Fibroblast of lung (primary cell): ENCODE data around the gene SYVN1. TPM values are rescaled to one million over a fixed set of nuclear protein-coding genes. Genes with fewer than 3 reads are reported as not detected.

ENCODE experiments used
- DNase-seq, 2 donors: peaks; one replicate each; pipeline versions ENCODE4 v3.0.0 to v3.0.0-alpha.2; 2010; ENCODE audit warnings: low read depth in 2 of 2
- H2AFZ ChIP-seq: 2 replicates; pipeline ENCODE4 v1.5.1; 2012; ENCODE audit warnings: low read length, control low read depth, inconsistent platforms
- H3K27ac ChIP-seq: 2 replicates; pipeline ENCODE4 v1.5.1; 2011; ENCODE audit warnings: low read length, control low read depth; ENCODE audit not compliant: insufficient read depth
- H3K27me3 ChIP-seq: 2 replicates; pipeline ENCODE4 v1.5.1; 2011; ENCODE audit warnings: mild to moderate bottlenecking, low read length; ENCODE audit not compliant: control insufficient read depth, insufficient read depth
- H3K36me3 ChIP-seq: 2 replicates; pipeline ENCODE4 v1.5.1; 2011; ENCODE audit warnings: low read length; ENCODE audit not compliant: control insufficient read depth, insufficient read depth
- H3K4me1 ChIP-seq: 2 replicates; pipeline ENCODE4 v1.5.1; 2011; ENCODE audit warnings: low read length; ENCODE audit not compliant: control insufficient read depth, insufficient read depth; ENCODE audit errors: extremely low read depth
- H3K4me2 ChIP-seq: 2 replicates; pipeline ENCODE4 v1.5.1; 2011; ENCODE audit warnings: low read length, control low read depth; ENCODE audit not compliant: insufficient read depth; ENCODE audit errors: extremely low read depth
- H3K4me3 ChIP-seq, 4 experiments: fragments of 200-600 bp in 1 of 4; sonication (generic) in 1 of 4; replicated peaks in 1 of 4; 2 replicates each; pipeline ENCODE4 v1.5.1; 2011 to 2016; ENCODE audit warnings: low read length in 4 of 4, low read depth in 3 of 4, mild to moderate bottlenecking in 3 of 4, control low read depth in 2 of 4, inconsistent platforms in 1 of 4, mixed read lengths in 1 of 4; ENCODE audit not compliant: insufficient read depth in 1 of 4; ENCODE audit errors: control extremely low read depth in 1 of 4
- H3K79me2 ChIP-seq: 2 replicates; pipeline ENCODE4 v1.5.1; 2012; ENCODE audit warnings: mild to moderate bottlenecking, low read length, inconsistent platforms; ENCODE audit not compliant: control insufficient read depth, insufficient read depth
- H3K9ac ChIP-seq: 2 replicates; pipeline ENCODE4 v1.5.1; 2011; ENCODE audit warnings: mild to moderate bottlenecking, low read length, control low read depth; ENCODE audit not compliant: insufficient read depth
- H3K9me3 ChIP-seq: 2 replicates; pipeline ENCODE4 v1.5.1; 2012; ENCODE audit warnings: low read depth, low read length; ENCODE audit not compliant: control insufficient read depth, insufficient read depth
- H4K20me1 ChIP-seq: 2 replicates; pipeline ENCODE4 v1.5.1; 2011; ENCODE audit warnings: low read length; ENCODE audit not compliant: control insufficient read depth, insufficient read depth; ENCODE audit errors: extremely low read depth
- EZH2 ChIP-seq: IDR thresholded peaks from 2 replicates; pipeline ENCODE4 v1.5.1; 2012; ENCODE audit warnings: low read length, control low read depth, mild to moderate bottlenecking; ENCODE audit errors: missing control alignments
- polyA plus RNA-seq, 2 donors: library from polyadenylated mRNA; depleted of rRNA in 1 of 2; stranded (reverse) in 1 of 2; unstranded in 1 of 2; fragments of >200 nt; gene quantifications; 2 replicates each; pipeline ENCODE4 v1.2.1, GENCODE V29; 2011 to 2012; ENCODE audit warnings: missing spikeins in 1 of 2
- total RNA-seq: library from RNA; depleted of rRNA; stranded (reverse); fragments of >200 nt; gene quantifications from 2 replicates; pipeline ENCODE4 v1.2.1, GENCODE V29; 2014
- TF ChIP-seq, protein P1 (sequence below), 2 donors: IDR thresholded peaks in 1 of 2; conservative IDR thresholded peaks in 1 of 2; 1 replicate in 1 of 2; 2 replicates in 1 of 2; pipeline ENCODE4 v1.5.1; 2011 to 2012; ENCODE audit warnings: low read length in 2 of 2, control low read depth in 1 of 2, inconsistent platforms in 1 of 2, low read depth in 1 of 2, mild to moderate bottlenecking in 1 of 2

SYVN1 gene
- total and polyA plus RNA-seq, 2 donors (not counting 1 experiment from before 2014, with no cell fraction given), result 15.5 to 25.2 TPM

- Histone ChIP-seq H3K79me2 (no peaks in the 10 kb centered on the region), H3K4me1 (peaks cover 3% of the 10 kb centered on the region), H2AFZ (peak within 1 kb of the TSS; percentile 85), H3K27me3 (no peaks in the 10 kb centered on the region), H3K9me3 (no peaks in the 10 kb centered on the region), H3K36me3 (no peaks in the 10 kb centered on the region), H3K27ac (peak within 1 kb of the TSS; percentile 8), H3K9ac (no peak within 1 kb of the TSS), H3K4me3 (no peak within 1 kb of the TSS), H4K20me1 (no peaks in the 10 kb centered on the region), H3K4me2 (no peak within 1 kb of the TSS)
- TF ChIP-seq EZH2, result no peak
- TF ChIP-seq, protein P1, sequence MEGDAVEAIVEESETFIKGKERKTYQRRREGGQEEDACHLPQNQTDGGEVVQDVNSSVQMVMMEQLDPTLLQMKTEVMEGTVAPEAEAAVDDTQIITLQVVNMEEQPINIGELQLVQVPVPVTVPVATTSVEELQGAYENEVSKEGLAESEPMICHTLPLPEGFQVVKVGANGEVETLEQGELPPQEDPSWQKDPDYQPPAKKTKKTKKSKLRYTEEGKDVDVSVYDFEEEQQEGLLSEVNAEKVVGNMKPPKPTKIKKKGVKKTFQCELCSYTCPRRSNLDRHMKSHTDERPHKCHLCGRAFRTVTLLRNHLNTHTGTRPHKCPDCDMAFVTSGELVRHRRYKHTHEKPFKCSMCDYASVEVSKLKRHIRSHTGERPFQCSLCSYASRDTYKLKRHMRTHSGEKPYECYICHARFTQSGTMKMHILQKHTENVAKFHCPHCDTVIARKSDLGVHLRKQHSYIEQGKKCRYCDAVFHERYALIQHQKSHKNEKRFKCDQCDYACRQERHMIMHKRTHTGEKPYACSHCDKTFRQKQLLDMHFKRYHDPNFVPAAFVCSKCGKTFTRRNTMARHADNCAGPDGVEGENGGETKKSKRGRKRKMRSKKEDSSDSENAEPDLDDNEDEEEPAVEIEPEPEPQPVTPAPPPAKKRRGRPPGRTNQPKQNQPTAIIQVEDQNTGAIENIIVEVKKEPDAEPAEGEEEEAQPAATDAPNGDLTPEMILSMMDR (conservative IDR thresholded peaks at IDR 0.05 in 1 of 2, IDR thresholded peaks at IDR 0.05 in 1 of 2; ENCODE audit: low read depth in 1 of 2, low read length in 2 of 2), result no peak
- no peak for DNase-seq
These were observed 35.8 kb upstream of the SYVN1 start, which contains the start of gene SPDYC for GRCh38 chr11:65170058-65170534. TSS of gene SPDYC (plus strand) at chr11:65170233. CDS start at chr11:65171358, 1,125 bp downstream.

DNA sequence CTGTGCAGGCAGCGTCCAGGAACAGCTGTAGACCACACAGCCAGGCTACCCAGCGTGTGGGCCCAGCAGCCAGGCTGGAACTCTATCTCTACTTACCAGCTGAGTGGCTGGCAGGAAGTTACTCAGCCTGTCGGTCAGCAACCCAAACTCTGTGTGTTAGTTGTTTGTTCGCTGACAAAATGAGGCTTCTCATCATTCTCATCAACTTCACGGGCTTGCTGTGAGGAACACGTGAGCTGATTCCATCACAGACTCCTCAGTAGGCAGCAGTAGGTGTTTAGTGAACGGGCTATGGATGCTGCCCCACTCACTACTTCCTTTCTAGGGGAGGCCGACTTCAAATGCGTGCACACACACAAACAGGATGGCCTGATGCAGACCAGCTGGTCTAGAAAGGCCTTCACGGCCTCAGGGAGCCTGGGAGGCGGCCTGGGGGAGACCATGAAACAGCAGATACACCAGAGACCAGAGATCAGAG lies 34.9 kb upstream of the SYVN1 start:
- Histone ChIP-seq H3K9ac (no peak overlapping the region), H2AFZ (peak overlapping the region; percentile 85), H3K36me3 (no peaks in the 10 kb centered on the region), H3K4me2 (no peak overlapping the region), H3K4me3 (no peak overlapping the region), H3K27ac (peak overlapping the region; percentile 8), H4K20me1 (no peaks in the 10 kb centered on the region), H3K79me2 (no peaks in the 10 kb centered on the region), H3K27me3 (no peaks in the 10 kb centered on the region), H3K9me3 (no peaks in the 10 kb centered on the region), H3K4me1 (peaks cover 3% of the 10 kb centered on the region)
- peak in 1 of 2 donors; percentile 39 for DNase-seq
- no peak for TF ChIP-seq EZH2
- TF ChIP-seq, protein P1 (conservative IDR thresholded peaks at IDR 0.05 in 1 of 2, IDR thresholded peaks at IDR 0.05 in 1 of 2; ENCODE audit: low read depth in 1 of 2, low read length in 2 of 2), result no peak

DNA sequence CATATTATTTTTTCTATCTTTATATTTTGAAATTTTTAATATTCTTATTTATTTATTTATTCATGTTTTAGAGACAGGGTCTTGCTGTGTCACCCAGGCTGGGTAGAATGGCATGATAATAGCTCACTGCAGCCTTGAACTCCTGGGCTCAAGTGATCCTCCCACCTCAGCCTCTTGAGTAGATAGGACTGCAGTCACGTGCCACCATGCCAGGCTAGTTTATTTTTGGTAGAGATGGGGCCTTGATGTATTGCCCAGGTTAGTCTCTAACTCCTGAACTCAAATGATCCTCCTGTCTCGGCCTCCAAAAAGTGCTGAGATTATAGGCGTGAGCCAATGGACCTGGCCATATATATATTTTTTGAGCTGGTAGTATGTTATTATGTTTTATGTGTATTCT lies 33.3 kb upstream of the SYVN1 start:
- Histone ChIP-seq H3K27me3 (no peaks in the 10 kb centered on the region), H3K4me2 (no peak overlapping the region), H3K4me3 (no peak overlapping the region), H3K79me2 (no peaks in the 10 kb centered on the region), H3K9me3 (no peaks in the 10 kb centered on the region), H2AFZ (no peak overlapping the region), H3K27ac (no peak overlapping the region), H3K36me3 (no peaks in the 10 kb centered on the region), H4K20me1 (no peaks in the 10 kb centered on the region), H3K4me1 (peaks cover 3% of the 10 kb centered on the region), H3K9ac (no peak overlapping the region)
- DNase-seq, result no peak
- no peak for TF ChIP-seq EZH2
- TF ChIP-seq, protein P1 (conservative IDR thresholded peaks at IDR 0.05 in 1 of 2, IDR thresholded peaks at IDR 0.05 in 1 of 2; ENCODE audit: low read depth in 1 of 2, low read length in 2 of 2), result no peak
